Measurements from ENCODE around the gene ATF7.
A peak's percentile ranks its signal among the peaks of the same experiment; 100 is the strongest.

ATF7 gene

DNA sequence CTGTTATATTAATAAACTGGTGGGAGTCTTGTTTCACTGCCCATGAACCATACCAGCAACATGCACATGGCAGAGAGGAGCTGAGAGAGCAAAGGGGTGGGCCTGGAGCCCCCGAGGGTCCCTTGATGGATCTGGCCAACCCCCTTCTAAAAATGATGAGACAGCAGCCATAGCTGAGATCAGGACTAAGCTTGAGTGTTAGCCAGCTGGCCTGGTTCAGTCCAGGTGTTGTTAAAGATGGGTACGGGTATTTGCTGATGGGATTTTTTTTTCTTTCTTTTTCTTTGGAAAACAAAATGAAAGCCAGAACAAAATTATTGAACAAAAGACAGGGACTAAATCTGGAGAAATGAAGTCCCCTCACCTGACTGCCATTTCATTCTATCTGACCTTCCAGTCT, 158.3 kb downstream of the ATF7 start:
- H3K4me3 ChIP-seq (ENCODE audit: extremely low read depth, insufficient read depth, low read length, poor library complexity, severe bottlenecking) = no peak overlapping the region
- peaks cover 99% of the 10 kb centered on the region for H3K36me3 ChIP-seq (ENCODE audit: control insufficient read depth, insufficient read depth, low read length)
- no peak overlapping the region for H3K27ac ChIP-seq (ENCODE audit: low read depth, low read length, severe bottlenecking)
- no peaks in the 10 kb centered on the region for H3K9me3 ChIP-seq (ENCODE audit: control insufficient read depth, low read length)
- WGBS, 2 experiments (ENCODE audit: insufficient coverage in 2 of 2) = 100% methylated on average over 1 of the region's 2 CpGs; no CpG with 5 or more reads in 1 of the 2 experiments
- peaks cover 8% of the 10 kb centered on the region for H3K4me1 ChIP-seq (ENCODE audit: control insufficient read depth, insufficient read depth, low read length, poor library complexity, severe bottlenecking)

DNA sequence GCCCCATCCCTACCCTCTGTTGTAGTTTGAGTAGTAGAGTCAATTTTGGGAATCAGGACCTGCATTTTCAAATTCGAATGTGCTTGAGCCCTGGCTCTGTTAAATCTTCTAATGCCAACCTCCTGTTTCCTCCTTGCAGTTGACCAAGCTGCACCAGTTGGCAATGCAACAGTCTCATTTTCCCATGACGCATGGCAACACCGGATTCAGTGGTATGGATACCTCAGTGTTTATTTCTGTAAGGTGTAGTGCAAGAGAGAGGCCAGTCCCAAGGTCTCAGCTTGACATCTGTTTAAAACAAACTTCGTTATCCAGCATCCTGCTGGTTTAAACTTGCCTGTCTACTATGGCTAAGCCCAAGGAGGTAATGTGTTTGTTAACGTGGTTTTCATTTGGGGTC, 159.1 kb downstream of the ATF7 start:
- Histone ChIP-seq H3K36me3 (ENCODE audit: control insufficient read depth, insufficient read depth, low read length) (peaks cover 99% of the 10 kb centered on the region), H3K27ac (ENCODE audit: low read depth, low read length, severe bottlenecking) (no peak overlapping the region), H3K9me3 (ENCODE audit: control insufficient read depth, low read length) (no peaks in the 10 kb centered on the region), H3K4me1 (ENCODE audit: control insufficient read depth, insufficient read depth, low read length, poor library complexity, severe bottlenecking) (peaks cover 8% of the 10 kb centered on the region), H3K4me3 (ENCODE audit: extremely low read depth, insufficient read depth, low read length, poor library complexity, severe bottlenecking) (no peak overlapping the region)
- WGBS, 2 experiments (ENCODE audit: insufficient coverage in 2 of 2) = 93 to 97% methylated on average over 5 of the region's 5 CpGs

DNA sequence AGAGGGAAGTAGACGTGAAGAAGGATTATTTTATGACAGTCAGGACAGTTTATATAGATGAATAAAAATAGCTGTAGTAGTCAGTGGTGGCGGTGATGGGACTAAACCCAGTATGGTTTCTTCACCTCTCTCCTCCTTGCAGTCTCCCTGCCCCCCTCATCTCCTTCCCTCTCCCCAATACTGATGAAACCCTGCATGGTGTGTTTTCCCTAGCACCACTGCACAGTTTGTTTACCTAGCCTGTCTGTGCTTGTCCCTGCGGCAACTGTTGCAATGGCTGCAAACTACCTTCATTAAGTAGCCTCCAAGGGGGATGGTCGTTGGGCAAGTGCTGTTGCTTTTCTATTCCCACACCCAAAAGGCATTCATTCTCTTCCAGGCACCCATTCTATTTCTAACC, 159.5 kb downstream of the ATF7 start:
- Histone ChIP-seq H3K9me3 (ENCODE audit: control insufficient read depth, low read length) (no peaks in the 10 kb centered on the region), H3K4me1 (ENCODE audit: control insufficient read depth, insufficient read depth, low read length, poor library complexity, severe bottlenecking) (peaks cover 8% of the 10 kb centered on the region), H3K4me3 (ENCODE audit: extremely low read depth, insufficient read depth, low read length, poor library complexity, severe bottlenecking) (no peak overlapping the region), H3K27ac (ENCODE audit: low read depth, low read length, severe bottlenecking) (no peak overlapping the region), H3K36me3 (ENCODE audit: control insufficient read depth, insufficient read depth, low read length) (peaks cover 98% of the 10 kb centered on the region)
- 100% methylated on average over 2 of the region's 4 CpGs for WGBS, 2 experiments (ENCODE audit: insufficient coverage in 2 of 2)

DNA sequence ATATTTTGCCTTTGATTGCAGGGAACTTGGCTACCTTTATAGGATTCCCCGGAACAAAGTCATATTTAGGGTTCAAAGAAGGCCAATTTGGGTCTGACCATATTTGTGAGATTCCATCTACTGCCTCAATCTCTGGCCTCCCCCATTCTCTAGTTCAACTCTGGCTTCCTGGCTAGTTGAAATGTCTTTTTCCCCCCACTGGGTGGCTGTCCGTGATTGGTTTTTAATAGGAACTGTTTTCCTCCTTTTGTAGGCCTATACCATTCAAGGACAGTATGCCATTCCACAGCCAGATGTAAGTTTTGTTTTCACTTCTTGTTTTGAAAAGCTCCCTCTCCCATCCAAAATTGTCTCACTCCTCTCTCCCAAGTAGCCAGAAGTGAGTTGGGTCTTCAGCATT, 160.5 kb downstream of the ATF7 start:
- no peaks in the 10 kb centered on the region for H3K9me3 ChIP-seq (ENCODE audit: control insufficient read depth, low read length)
- H3K36me3 ChIP-seq (ENCODE audit: control insufficient read depth, insufficient read depth, low read length) = peaks cover 98% of the 10 kb centered on the region
- 100% methylated on average over 1 to 2 of the region's 2 CpGs for whole genome bisulfite sequencing, 2 experiments (ENCODE audit: insufficient coverage in 2 of 2)
- H3K4me3 ChIP-seq (ENCODE audit: extremely low read depth, insufficient read depth, low read length, poor library complexity, severe bottlenecking) = no peak overlapping the region
- H3K4me1 ChIP-seq (ENCODE audit: control insufficient read depth, insufficient read depth, low read length, poor library complexity, severe bottlenecking) = peaks cover 13% of the 10 kb centered on the region
- H3K27ac ChIP-seq (ENCODE audit: low read depth, low read length, severe bottlenecking) = no peak overlapping the region

DNA sequence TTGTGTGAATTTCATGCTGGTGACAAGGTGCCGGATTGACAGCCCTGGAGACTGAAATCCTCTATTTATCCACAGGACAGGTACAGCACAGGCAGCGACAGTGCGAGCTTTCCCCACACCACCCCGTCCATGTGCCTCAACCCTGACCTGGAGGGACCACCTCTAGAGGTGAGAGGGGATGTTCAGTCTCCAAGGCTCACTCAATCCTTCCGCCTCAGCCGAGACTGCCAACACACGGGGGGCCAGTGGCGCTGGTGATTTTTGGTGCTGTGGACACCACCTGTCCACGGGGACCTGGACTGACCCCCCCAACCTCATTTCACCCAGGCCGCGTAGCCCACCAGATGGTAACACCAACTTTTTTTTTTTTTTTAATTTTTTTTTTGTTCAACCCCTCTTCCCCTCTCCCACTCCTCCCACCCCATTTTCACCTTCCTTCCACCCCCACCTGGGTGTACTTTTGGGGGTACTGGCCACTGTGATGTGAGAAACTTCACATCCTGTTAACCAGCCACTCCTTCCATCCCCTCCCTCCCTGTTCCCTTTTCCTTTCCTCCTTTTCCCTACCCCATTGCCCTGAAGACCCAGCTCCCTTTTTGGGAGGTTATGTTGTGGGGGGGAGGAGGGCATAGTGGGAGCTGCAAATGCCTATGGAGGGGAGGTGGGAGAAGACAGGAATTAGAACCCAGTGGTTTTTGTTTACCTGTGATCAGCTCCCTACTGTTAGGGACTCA, 161.3 kb downstream of the ATF7 start:
- H3K9me3 ChIP-seq (ENCODE audit: control insufficient read depth, low read length) = no peaks in the 10 kb centered on the region
- no peak overlapping the region for H3K27ac ChIP-seq (ENCODE audit: low read depth, low read length, severe bottlenecking)
- 100% methylated on average over 11 of the region's 11 CpGs; no CpG with 5 or more reads in 1 of the 2 experiments for WGBS, 2 experiments (ENCODE audit: insufficient coverage in 2 of 2)
- peaks cover 13% of the 10 kb centered on the region for H3K4me1 ChIP-seq (ENCODE audit: control insufficient read depth, insufficient read depth, low read length, poor library complexity, severe bottlenecking)
- H3K36me3 ChIP-seq (ENCODE audit: control insufficient read depth, insufficient read depth, low read length) = peaks cover 98% of the 10 kb centered on the region
- H3K4me3 ChIP-seq (ENCODE audit: extremely low read depth, insufficient read depth, low read length, poor library complexity, severe bottlenecking) = no peak overlapping the region

DNA sequence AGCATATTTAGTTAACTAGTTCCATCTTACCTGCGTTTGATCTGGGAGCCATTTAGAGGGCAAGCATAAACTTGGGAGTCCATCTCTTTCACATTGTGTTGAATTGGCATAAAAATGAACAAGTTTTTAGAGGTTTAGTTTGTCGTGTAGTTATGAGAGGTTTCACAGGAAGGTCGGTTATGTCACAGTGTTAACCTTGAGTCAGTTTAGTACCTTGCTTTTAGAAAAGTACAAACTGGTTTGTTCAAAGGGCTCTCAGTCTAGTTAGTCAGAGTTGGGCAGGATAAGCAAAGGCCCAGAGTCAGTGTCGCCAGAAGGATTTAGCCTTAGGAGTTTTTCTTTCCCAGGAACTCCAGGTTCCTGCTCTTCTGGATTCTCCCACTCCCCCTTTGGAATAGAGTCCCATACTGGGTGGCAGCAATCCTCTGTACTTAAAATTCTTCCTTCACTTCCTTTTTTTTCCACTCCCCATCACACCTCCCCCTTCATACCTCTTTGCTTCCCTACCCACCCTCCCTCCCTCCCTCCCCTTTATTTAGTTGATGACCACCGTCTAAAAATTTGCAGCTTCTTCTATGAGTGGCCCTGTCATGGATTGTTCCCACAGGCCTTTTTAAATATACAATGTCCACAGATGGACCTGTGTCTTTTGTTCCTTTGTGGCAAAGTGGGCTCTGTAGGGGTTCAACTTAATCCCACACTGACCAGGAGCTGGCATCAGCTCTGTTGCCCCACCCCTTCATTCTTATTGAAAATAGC, 162.2 kb downstream of the ATF7 start:
- peaks cover 13% of the 10 kb centered on the region for H3K4me1 ChIP-seq (ENCODE audit: control insufficient read depth, insufficient read depth, low read length, poor library complexity, severe bottlenecking)
- peaks cover 98% of the 10 kb centered on the region for H3K36me3 ChIP-seq (ENCODE audit: control insufficient read depth, insufficient read depth, low read length)
- WGBS, 2 experiments (ENCODE audit: insufficient coverage in 2 of 2) = 84 to 88% methylated on average over 3 to 4 of the region's 5 CpGs
- no peaks in the 10 kb centered on the region for H3K9me3 ChIP-seq (ENCODE audit: control insufficient read depth, low read length)
- H3K4me3 ChIP-seq (ENCODE audit: extremely low read depth, insufficient read depth, low read length, poor library complexity, severe bottlenecking) = no peak overlapping the region
- H3K27ac ChIP-seq (ENCODE audit: low read depth, low read length, severe bottlenecking) = peak overlapping the region; percentile 8

DNA sequence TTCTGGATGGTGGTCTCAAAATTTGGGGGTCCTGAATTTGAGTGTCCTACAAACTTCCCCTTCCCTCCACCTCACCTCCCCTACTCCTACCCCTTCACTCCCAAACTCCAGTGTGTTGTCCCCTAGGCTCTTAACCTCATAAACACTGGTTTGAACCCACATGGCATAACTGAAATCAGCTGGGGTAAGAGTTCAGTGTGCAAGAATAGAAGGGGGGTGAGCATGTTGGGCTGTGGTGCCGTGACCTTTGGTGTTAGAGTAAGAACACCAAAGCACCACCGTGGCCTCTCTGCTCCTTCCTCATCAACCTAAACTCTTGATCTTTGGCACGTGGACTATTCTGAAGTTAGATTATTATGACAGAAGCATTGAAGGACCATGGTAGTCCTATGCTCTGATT, 163.2 kb downstream of the ATF7 start:
- Histone ChIP-seq H3K36me3 (ENCODE audit: control insufficient read depth, insufficient read depth, low read length) (peaks cover 98% of the 10 kb centered on the region), H3K4me1 (ENCODE audit: control insufficient read depth, insufficient read depth, low read length, poor library complexity, severe bottlenecking) (peaks cover 13% of the 10 kb centered on the region), H3K9me3 (ENCODE audit: control insufficient read depth, low read length) (no peaks in the 10 kb centered on the region), H3K4me3 (ENCODE audit: extremely low read depth, insufficient read depth, low read length, poor library complexity, severe bottlenecking) (no peak overlapping the region), H3K27ac (ENCODE audit: low read depth, low read length, severe bottlenecking) (no peak overlapping the region)
- WGBS, 2 experiments (ENCODE audit: insufficient coverage in 2 of 2) = 100% methylated on average over 2 of the region's 3 CpGs; no CpG with 5 or more reads in 1 of the 2 experiments

DNA sequence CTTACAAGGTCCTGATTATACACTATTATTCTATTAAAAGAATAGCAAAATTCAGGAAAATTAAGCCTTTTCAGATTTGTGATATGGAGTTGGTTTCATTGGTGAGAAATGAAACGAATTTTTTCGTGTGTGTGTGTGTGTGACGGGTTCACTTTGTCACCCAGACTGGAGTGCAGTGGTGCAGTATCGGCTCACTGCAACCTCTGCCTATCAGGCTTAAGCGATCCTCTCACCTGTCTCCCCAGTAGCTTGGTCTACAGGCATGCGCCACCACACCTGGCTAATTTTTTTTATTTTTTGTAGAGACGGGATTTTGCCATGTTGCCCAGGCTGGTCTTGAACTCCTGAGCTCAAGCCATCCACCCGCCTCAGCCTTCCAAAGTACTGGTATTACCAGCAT, 164.6 kb downstream of the ATF7 start:
- Histone ChIP-seq H3K4me3 (ENCODE audit: extremely low read depth, insufficient read depth, low read length, poor library complexity, severe bottlenecking) (no peak overlapping the region), H3K4me1 (ENCODE audit: control insufficient read depth, insufficient read depth, low read length, poor library complexity, severe bottlenecking) (peaks cover 13% of the 10 kb centered on the region), H3K27ac (ENCODE audit: low read depth, low read length, severe bottlenecking) (no peak overlapping the region), H3K36me3 (ENCODE audit: control insufficient read depth, insufficient read depth, low read length) (peaks cover 98% of the 10 kb centered on the region), H3K9me3 (ENCODE audit: control insufficient read depth, low read length) (no peaks in the 10 kb centered on the region)
- WGBS, 2 experiments (ENCODE audit: insufficient coverage in 2 of 2) = 94 to 95% methylated on average over 6 to 8 of the region's 8 CpGs

DNA sequence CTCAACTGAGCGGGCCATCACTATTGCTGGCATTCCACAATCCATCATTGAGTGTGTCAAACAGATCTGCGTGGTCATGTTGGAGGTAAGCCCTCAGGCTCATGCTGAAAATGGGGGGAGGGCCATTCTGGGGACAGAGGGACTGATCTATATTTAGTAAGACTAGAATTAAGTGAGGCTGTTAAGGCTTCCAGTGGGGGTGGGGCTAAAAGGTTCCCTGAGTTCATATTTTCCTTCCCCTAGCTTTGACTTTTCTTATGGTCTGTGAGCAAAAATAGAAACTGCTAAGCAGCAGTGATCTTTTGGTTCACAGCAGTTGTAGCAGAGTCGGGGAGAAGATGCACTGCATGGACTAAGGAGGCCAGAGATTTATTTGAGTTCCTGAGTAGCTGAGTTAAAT, 165.1 kb downstream of the ATF7 start:
- Histone ChIP-seq H3K4me1 (ENCODE audit: control insufficient read depth, insufficient read depth, low read length, poor library complexity, severe bottlenecking) (peaks cover 13% of the 10 kb centered on the region), H3K36me3 (ENCODE audit: control insufficient read depth, insufficient read depth, low read length) (peaks cover 98% of the 10 kb centered on the region), H3K4me3 (ENCODE audit: extremely low read depth, insufficient read depth, low read length, poor library complexity, severe bottlenecking) (no peak overlapping the region), H3K9me3 (ENCODE audit: control insufficient read depth, low read length) (no peaks in the 10 kb centered on the region), H3K27ac (ENCODE audit: low read depth, low read length, severe bottlenecking) (no peak overlapping the region)
- 95 to 100% methylated on average over 1 to 3 of the region's 3 CpGs for WGBS, 2 experiments (ENCODE audit: insufficient coverage in 2 of 2)

DNA sequence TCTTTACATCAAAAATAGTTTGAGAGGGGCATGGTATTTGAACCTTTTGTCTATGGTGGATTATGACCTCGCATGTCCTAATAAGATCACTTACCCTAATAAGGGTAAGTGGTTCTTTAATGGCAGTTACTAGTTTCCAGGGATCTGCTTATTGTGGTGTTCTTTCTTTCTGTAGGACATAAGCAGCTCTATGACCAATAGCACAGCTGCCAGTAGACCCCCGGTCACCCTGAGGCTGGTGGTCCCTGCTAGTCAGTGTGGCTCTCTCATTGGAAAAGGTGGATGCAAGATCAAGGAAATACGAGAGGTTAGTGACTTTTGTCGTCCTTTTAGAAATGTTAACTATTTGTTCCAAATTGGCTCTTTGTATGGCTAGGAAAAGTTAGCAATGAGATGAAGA, 167.1 kb downstream of the ATF7 start:
- 100% methylated on average over 3 of the region's 4 CpGs for WGBS, 2 experiments (ENCODE audit: insufficient coverage in 2 of 2)
- peaks cover 11% of the 10 kb centered on the region for H3K4me1 ChIP-seq (ENCODE audit: control insufficient read depth, insufficient read depth, low read length, poor library complexity, severe bottlenecking)
- H3K9me3 ChIP-seq (ENCODE audit: control insufficient read depth, low read length) = no peaks in the 10 kb centered on the region
- peaks cover 98% of the 10 kb centered on the region for H3K36me3 ChIP-seq (ENCODE audit: control insufficient read depth, insufficient read depth, low read length)
- no peak overlapping the region for H3K4me3 ChIP-seq (ENCODE audit: extremely low read depth, insufficient read depth, low read length, poor library complexity, severe bottlenecking)
- H3K27ac ChIP-seq (ENCODE audit: low read depth, low read length, severe bottlenecking) = no peak overlapping the region
